HEK293 (cell line): ENCODE measurements around the gene ZSCAN10.

Experiments
- GLIS2 ChIP-seq: fragments of 450-650 bp; formaldehyde crosslinking; IDR thresholded peaks from 2 replicates; pipeline ENCODE4 v1.5.1; 2016; ENCODE audit warnings: missing biosample characterization, missing genetic modification characterization
- HOXD13 ChIP-seq: sonication (generic); formaldehyde crosslinking; IDR thresholded peaks from 2 replicates; pipeline ENCODE4 v1.8.0; 2022; ENCODE audit warnings: missing genetic modification reagents, borderline replicate concordance
- MYNN ChIP-seq: fragments of 450-650 bp; formaldehyde crosslinking; IDR thresholded peaks from 2 replicates; pipeline ENCODE4 v1.5.1; 2016; ENCODE audit warnings: missing biosample characterization, missing genetic modification characterization, borderline replicate concordance
- PBX3 ChIP-seq: sonication (generic); formaldehyde crosslinking; IDR thresholded peaks from 2 replicates; pipeline ENCODE4 v1.8.1; 2022; ENCODE audit warnings: mild to moderate bottlenecking, moderate library complexity, missing genetic modification reagents
- SCRT1 ChIP-seq: fragments of 450-650 bp; formaldehyde crosslinking; IDR thresholded peaks from 2 replicates; pipeline ENCODE4 v1.5.1; 2016; ENCODE audit warnings: missing biosample characterization, missing genetic modification characterization, borderline replicate concordance
- SP2 ChIP-seq: fragments of 450-650 bp; formaldehyde crosslinking; IDR thresholded peaks from 2 replicates; pipeline ENCODE4 v1.5.1; 2016; ENCODE audit warnings: missing biosample characterization, missing genetic modification characterization
- SP3 ChIP-seq: fragments of 450-650 bp; formaldehyde crosslinking; IDR thresholded peaks from 2 replicates; pipeline ENCODE4 v1.5.1; 2016; ENCODE audit warnings: missing biosample characterization, missing genetic modification characterization
- TRIM28 ChIP-seq: IDR thresholded peaks from 2 replicates; pipeline ENCODE4 v1.6.1; 2011; ENCODE audit warnings: low read length, control low read depth, borderline replicate concordance
- YY2 ChIP-seq: fragments of 450-650 bp; formaldehyde crosslinking; IDR thresholded peaks from 2 replicates; pipeline ENCODE4 v1.5.1; 2016; ENCODE audit warnings: missing biosample characterization, missing genetic modification characterization
- ZBTB11 ChIP-seq: fragments of 450-650 bp; formaldehyde crosslinking; conservative IDR thresholded peaks from 2 replicates; pipeline ENCODE4 v1.5.1; 2016; ENCODE audit warnings: low read depth, missing biosample characterization, missing genetic modification characterization
- ZBTB17 ChIP-seq: fragments of 450-650 bp; formaldehyde crosslinking; IDR thresholded peaks from 2 replicates; pipeline ENCODE4 v1.5.1; 2016; ENCODE audit warnings: missing biosample characterization, missing genetic modification characterization
- ZBTB26 ChIP-seq: fragments of 450-650 bp; formaldehyde crosslinking; optimal IDR thresholded peaks from 2 replicates; pipeline ENCODE3; 2016; ENCODE audit warnings: missing biosample characterization, mild to moderate bottlenecking, missing genetic modification characterization
- ZBTB44 ChIP-seq: fragments of 450-650 bp; IDR thresholded peaks from 2 replicates; pipeline ENCODE4 v1.5.1; 2018; ENCODE audit warnings: missing biosample characterization, mild to moderate bottlenecking, missing genetic modification characterization
- ZFP3 ChIP-seq: fragments of 450-650 bp; formaldehyde crosslinking; IDR thresholded peaks from 2 replicates; pipeline ENCODE4 v1.5.1; 2016; ENCODE audit warnings: low read depth, missing biosample characterization, missing genetic modification characterization
- ZNF174 ChIP-seq: fragments of 450-650 bp; formaldehyde crosslinking; IDR thresholded peaks from 2 replicates; pipeline ENCODE4 v1.5.0; 2017; ENCODE audit warnings: missing biosample characterization, mild to moderate bottlenecking, missing genetic modification characterization
- ZNF23 ChIP-seq: fragments of 450-650 bp; formaldehyde crosslinking; IDR thresholded peaks from 2 replicates; pipeline ENCODE4 v1.5.1; 2016; ENCODE audit warnings: missing biosample characterization, missing genetic modification characterization, borderline replicate concordance
- ZNF239 ChIP-seq: fragments of 450-650 bp; formaldehyde crosslinking; IDR thresholded peaks from 2 replicates; pipeline ENCODE4 v1.5.1; 2016; ENCODE audit warnings: missing biosample characterization, missing genetic modification characterization
- ZNF302 ChIP-seq: fragments of 450-650 bp; formaldehyde crosslinking; IDR thresholded peaks from 2 replicates; pipeline ENCODE4 v1.5.1; 2016; ENCODE audit warnings: missing biosample characterization, missing genetic modification characterization, low read depth
- ZNF311 ChIP-seq: fragments of 450-650 bp; formaldehyde crosslinking; IDR thresholded peaks from 2 replicates; pipeline ENCODE4 v1.5.1; 2017; ENCODE audit warnings: missing biosample characterization, missing genetic modification characterization, borderline replicate concordance
- ZNF341 ChIP-seq: fragments of 450-650 bp; formaldehyde crosslinking; IDR thresholded peaks from 2 replicates; pipeline ENCODE4; 2016; ENCODE audit warnings: low read depth, missing biosample characterization, missing genetic modification characterization
- ZNF350 ChIP-seq: fragments of 450-650 bp; formaldehyde crosslinking; IDR thresholded peaks from 2 replicates; pipeline ENCODE4 v1.5.0; 2017; ENCODE audit warnings: missing biosample characterization, mild to moderate bottlenecking, missing genetic modification characterization
- ZNF394 ChIP-seq: fragments of 450-650 bp; formaldehyde crosslinking; IDR thresholded peaks from 2 replicates; pipeline ENCODE4 v1.5.1; 2016; ENCODE audit warnings: missing biosample characterization, missing genetic modification characterization, mild to moderate bottlenecking, moderate library complexity, borderline replicate concordance
- ZNF426 ChIP-seq: fragments of 450-650 bp; formaldehyde crosslinking; IDR thresholded peaks from 2 replicates; pipeline ENCODE4 v1.5.1; 2017; ENCODE audit warnings: missing biosample characterization, missing genetic modification characterization, mild to moderate bottlenecking, inconsistent platforms, moderate library complexity
- ZNF48 ChIP-seq: fragments of 450-650 bp; formaldehyde crosslinking; IDR thresholded peaks from 2 replicates; pipeline ENCODE4 v1.5.1; 2016; ENCODE audit warnings: missing biosample characterization, missing genetic modification characterization
- ZNF488 ChIP-seq: fragments of 450-650 bp; formaldehyde crosslinking; IDR thresholded peaks from 2 replicates; pipeline ENCODE4 v1.5.1; 2016; ENCODE audit warnings: missing biosample characterization, missing genetic modification characterization
- ZNF580 ChIP-seq: fragments of 450-650 bp; formaldehyde crosslinking; IDR thresholded peaks from 2 replicates; pipeline ENCODE4 v1.5.1; 2016; ENCODE audit warnings: missing biosample characterization, missing genetic modification characterization
- ZNF596 ChIP-seq: fragments of 450-650 bp; IDR thresholded peaks from 2 replicates; pipeline ENCODE4 v1.5.0; 2018; ENCODE audit warnings: missing biosample characterization, mild to moderate bottlenecking, missing genetic modification characterization, moderate library complexity
- ZNF626 ChIP-seq: fragments of 450-650 bp; sonication (Bioruptor Pico); formaldehyde crosslinking; IDR thresholded peaks from 2 replicates; pipeline ENCODE4 v1.5.1; 2018; ENCODE audit warnings: missing biosample characterization, missing genetic modification characterization, inconsistent platforms
- ZNF660 ChIP-seq: fragments of 450-650 bp; IDR thresholded peaks from 2 replicates; pipeline ENCODE4 v1.5.1; 2018; ENCODE audit warnings: missing biosample characterization, mild to moderate bottlenecking, missing genetic modification characterization
- ZNF768 ChIP-seq: fragments of 450-650 bp; formaldehyde crosslinking; IDR thresholded peaks from 2 replicates; pipeline ENCODE4 v1.5.1; 2018; ENCODE audit warnings: missing biosample characterization, mild to moderate bottlenecking, missing genetic modification characterization
- ZNF785 ChIP-seq: fragments of 450-650 bp; formaldehyde crosslinking; IDR thresholded peaks from 2 replicates; pipeline ENCODE4 v1.5.1; 2016; ENCODE audit warnings: missing biosample characterization, missing genetic modification characterization
- ZSCAN16 ChIP-seq: fragments of 450-650 bp; formaldehyde crosslinking; IDR thresholded peaks from 2 replicates; pipeline ENCODE4 v1.5.1; 2016; ENCODE audit warnings: missing biosample characterization, missing genetic modification characterization

The ZSCAN10 gene

GRCh38 chr16:3112058-3112880 is 13.2 kb upstream of the ZSCAN10 start, which contains the start of gene ZNF205 (continued):
- TF ChIP-seq ZNF488 (tag by site-specific recombination) = no peak
- TF ChIP-seq ZNF626 = no peak
- no peak for TF ChIP-seq ZNF768 (tag by site-specific recombination)
- peak; percentile 99 for TF ChIP-seq ZBTB11
- TF ChIP-seq GLIS2 (tag by site-specific recombination) = peak; percentile 86
- TF ChIP-seq ZFP3 (tag by site-specific recombination) = no peak
- no peak for TF ChIP-seq ZNF23 (tag by site-specific recombination)
- no peak for TF ChIP-seq ZNF350 (tag by site-specific recombination)
- TF ChIP-seq ZNF394 (tag by site-specific recombination) = peak; percentile 69; the same call in 1 of the 2 replicates
- TF ChIP-seq TRIM28 = peak; percentile 55; the same call in 1 of the 2 replicates
- TF ChIP-seq ZBTB26 (tag by site-specific recombination) = peak; percentile 59
- peak; percentile 24; the same call in 1 of the 2 replicates for TF ChIP-seq ZSCAN16 (tag by site-specific recombination)
- TF ChIP-seq ZBTB17 (tag by site-specific recombination) = peak; percentile 85
- TF ChIP-seq PBX3 (CRISPR knock-in tag) = no peak
- no peak for TF ChIP-seq ZNF785
- no peak for TF ChIP-seq ZNF48 (tag by site-specific recombination)
- TF ChIP-seq YY2 (tag by site-specific recombination) = peak; percentile 77
- TF ChIP-seq ZNF311 (tag by site-specific recombination) = no peak
- no peak for TF ChIP-seq ZNF596 (tag by site-specific recombination)
- peak; percentile 94 for TF ChIP-seq ZNF660 (tag by site-specific recombination)
- TF ChIP-seq HOXD13 (CRISPR knock-in tag) = no peak
- TF ChIP-seq ZNF239 (tag by site-specific recombination) = no peak
- TF ChIP-seq ZBTB44 (tag by site-specific recombination) = peak; percentile 53; the same call in 1 of the 2 replicates
- peak; percentile 82 for TF ChIP-seq SP3 (tag by site-specific recombination)
- TF ChIP-seq ZNF174 (tag by site-specific recombination) = no peak
- TF ChIP-seq SCRT1 = peak; percentile 70
- TF ChIP-seq SP2 (tag by site-specific recombination) = peak; percentile 78
- peak; percentile 43 for TF ChIP-seq ZNF341
- peak; percentile 78; the same call in 1 of the 2 replicates for TF ChIP-seq ZNF580 (tag by site-specific recombination)
- no peak for TF ChIP-seq MYNN (tag by site-specific recombination)
- no peak for TF ChIP-seq ZNF302 (tag by site-specific recombination)
- TF ChIP-seq ZNF426 = no peak
